HG02763 (cell line): ENCODE data around the gene SLC35A5.

Experiments used
- ATAC-seq: cut with Tn5 transposase; IDR thresholded peaks from one replicate; pipeline ENCODE4 v1.9.1; 2021; ENCODE audit warnings: mild to moderate bottlenecking, moderate library complexity; ENCODE audit not compliant: unreplicated experiment

The SLC35A5 gene

GRCh38 chr3:112569265-112569664 is 7.4 kb downstream of the SLC35A5 start:
- ATAC-seq = no peak

- ATAC-seq = no peak
These were observed 10.9 kb downstream of the SLC35A5 start for GRCh38 chr3:112572701-112573100.

- ATAC-seq = no peak
These were observed 17.4 kb downstream of the SLC35A5 start for GRCh38 chr3:112579232-112579631.

- no peak for ATAC-seq
These were observed 17.9 kb downstream of the SLC35A5 start for GRCh38 chr3:112579697-112580096.

DNA sequence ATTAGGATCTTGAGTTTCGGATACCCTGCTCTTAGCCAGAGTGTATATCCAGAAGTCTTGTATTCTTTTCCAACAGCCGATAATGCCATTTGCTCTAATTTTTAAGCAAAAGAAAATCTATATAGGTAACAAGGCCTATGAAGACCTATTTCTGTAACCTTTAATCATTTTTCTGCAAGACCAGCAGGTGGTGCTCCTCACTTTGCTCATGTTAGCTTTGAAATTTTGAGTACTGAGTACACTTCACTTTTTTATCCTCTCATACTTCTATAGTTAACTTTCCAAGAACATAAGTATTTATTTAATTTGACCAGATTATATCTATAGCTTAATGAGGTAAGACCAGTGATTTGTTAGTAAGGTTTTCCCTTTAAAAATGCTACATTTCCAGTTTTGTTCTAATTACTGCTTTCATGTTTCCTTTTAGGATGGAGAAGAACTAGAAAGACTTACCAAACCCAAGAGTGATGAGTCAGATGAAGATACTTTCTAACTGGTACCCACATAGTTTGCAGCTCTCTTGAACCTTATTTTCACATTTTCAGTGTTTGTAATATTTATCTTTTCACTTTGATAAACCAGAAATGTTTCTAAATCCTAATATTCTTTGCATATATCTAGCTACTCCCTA is 20.5 kb downstream of the SLC35A5 start:
- ATAC-seq = no peak

DNA sequence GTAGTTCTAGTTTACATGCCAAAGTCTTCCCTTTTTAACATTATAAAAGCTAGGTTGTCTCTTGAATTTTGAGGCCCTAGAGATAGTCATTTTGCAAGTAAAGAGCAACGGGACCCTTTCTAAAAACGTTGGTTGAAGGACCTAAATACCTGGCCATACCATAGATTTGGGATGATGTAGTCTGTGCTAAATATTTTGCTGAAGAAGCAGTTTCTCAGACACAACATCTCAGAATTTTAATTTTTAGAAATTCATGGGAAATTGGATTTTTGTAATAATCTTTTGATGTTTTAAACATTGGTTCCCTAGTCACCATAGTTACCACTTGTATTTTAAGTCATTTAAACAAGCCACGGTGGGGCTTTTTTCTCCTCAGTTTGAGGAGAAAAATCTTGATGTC is 21.3 kb downstream of the SLC35A5 start:
- no peak for ATAC-seq

DNA sequence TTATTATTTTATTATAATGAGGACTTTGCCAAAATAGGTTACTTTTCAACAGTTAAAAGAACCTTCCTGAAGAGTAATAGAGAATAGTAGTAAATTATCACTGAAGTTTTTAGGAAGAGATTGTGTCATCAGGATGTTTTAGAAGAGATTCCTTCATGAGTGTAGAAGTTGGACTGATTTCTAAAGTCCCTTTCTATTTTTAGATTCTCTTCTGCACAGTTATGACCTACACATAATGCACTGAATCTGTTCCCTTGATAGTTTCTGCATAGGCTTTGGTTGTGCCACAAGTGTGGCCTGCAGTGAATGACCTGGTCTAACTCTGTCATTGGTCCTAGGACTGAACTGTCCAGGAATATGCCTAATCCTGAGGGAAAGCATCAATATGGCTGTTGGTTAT is 23.9 kb downstream of the SLC35A5 start:
- ATAC-seq = no peak

GRCh38 chr3:112587336-112587735 is 25.5 kb downstream of the SLC35A5 start:
- no peak for ATAC-seq

DNA sequence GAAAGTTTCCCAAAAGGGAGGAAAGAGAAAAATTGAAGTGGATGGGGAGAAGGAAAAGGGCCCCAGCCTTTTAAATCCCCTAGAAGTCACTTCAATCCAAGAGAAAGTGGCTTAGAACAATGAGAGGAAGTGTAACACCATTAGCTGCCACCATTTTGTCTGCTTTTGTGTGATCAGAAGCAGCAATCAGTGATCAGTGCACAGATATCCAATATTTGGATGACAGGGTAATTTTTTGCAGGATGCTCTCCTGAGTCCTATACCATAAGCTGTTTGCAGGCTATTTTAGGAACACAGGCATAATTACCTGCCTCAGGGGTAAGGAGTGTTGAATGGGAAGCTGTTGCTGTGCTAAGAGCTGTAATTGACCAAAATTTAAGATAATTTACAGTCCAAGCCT is 31.4 kb downstream of the SLC35A5 start:
- ATAC-seq = no peak

DNA sequence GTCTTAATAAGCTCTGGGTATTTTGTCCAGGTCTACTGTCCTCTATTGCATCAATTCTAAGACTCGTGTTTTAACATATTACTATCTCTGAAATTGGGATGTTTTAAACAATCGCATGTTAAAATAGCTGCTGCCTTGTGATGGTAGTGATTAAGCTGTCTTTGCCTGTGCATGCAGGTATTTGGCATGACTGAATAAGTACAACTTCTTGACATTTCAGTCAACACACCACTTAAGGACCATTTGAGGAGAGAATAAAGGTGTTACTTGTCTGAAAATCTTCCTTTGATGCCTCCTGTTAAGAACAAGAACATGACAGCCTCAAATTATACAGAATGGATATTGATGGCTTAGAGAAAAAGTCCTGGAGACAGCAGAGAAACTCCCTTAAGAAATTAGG is 33.0 kb downstream of the SLC35A5 start:
- ATAC-seq = no peak

DNA sequence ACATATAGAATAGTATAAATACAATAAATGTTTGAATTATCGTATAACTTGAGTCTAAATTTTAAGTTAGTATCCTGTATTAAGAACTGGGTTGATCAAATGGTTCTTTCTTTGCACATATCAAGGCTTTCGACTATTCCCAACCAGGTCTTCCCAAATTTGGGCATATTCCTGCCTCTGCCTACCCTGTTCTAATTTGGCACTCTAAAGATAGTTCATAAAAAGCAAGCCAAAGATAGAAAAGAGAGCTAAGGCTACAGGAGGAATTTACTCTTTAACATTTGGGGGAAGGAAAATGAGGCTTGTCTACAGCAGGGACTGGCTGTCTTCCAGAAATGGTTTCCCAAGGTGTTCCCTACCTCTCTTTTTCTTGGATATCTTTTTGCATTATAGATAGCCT is 36.1 kb downstream of the SLC35A5 start:
- no peak for ATAC-seq

GRCh38 chr3:112598731-112599130 is 36.9 kb downstream of the SLC35A5 start:
- ATAC-seq = no peak

GRCh38 chr3:112602217-112602838 is 40.5 kb downstream of the SLC35A5 start:
- peak; percentile 58 for ATAC-seq

DNA sequence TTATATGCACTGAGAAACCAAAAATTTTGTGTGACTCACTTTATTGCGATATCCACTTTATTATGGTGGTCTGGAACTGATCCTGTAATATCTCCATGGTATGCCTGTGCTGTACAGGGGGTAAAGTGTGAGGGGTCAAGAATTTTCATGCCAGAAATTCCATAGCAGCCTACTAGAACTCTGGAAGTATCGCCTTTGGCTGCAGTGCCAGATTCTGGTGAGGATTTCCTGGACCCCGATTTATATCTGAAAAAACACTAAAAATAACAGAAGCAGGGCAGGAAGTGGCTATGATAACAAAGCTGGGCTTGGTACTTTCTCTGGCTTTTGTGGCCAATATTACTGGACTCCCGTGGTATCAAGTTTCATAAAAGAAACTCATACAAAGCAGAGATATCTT is 42.7 kb downstream of the SLC35A5 start:
- ATAC-seq = no peak

GRCh38 chr3:112605285-112605684 is 43.4 kb downstream of the SLC35A5 start:
- ATAC-seq = no peak

GRCh38 chr3:112606098-112606497 is 44.3 kb downstream of the SLC35A5 start:
- no peak for ATAC-seq

DNA sequence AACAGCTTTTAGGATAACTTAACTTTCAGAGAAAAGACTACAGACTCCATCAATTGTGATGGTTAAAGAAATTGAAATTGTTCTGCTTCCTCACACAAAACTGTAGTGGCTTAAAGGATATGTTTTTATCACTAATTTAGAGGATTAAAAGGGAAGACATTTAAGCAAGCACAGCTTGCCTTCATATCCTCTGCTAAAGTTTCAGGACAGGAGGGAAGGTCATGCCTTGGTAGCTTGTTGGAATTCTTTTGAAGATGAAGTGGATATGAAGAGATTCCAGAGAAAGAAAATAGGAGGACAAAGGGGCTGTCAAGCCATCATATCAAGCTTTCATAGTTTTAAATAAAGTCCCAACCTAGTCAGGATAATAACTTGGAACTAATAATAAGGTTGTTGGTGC is 46.0 kb downstream of the SLC35A5 start:
- no peak for ATAC-seq

DNA sequence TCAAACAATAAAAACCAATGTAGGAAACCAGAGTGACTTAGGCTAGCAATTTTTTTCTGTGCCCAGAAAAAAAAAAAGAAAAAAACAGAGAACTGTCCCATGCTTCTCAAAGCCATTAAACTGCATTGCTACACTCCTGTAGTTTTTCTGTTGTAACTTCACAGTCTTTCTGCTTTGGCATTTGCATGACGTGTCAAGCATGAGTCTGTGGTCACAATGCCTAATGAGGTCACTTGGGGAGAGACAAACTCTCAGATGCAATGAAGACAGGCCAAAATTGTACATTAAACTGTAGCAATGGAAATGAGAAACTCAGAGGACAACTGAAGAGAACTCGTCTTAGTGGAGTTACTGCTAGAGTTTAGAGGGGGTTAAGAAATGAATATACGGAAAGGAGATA is 48.3 kb downstream of the SLC35A5 start:
- no peak for ATAC-seq

GRCh38 chr3:112611752-112612515 is 50.1 kb downstream of the SLC35A5 start:
- ATAC-seq = no peak

- no peak for ATAC-seq
These were observed 54.3 kb downstream of the SLC35A5 start for GRCh38 chr3:112615989-112616731.

DNA sequence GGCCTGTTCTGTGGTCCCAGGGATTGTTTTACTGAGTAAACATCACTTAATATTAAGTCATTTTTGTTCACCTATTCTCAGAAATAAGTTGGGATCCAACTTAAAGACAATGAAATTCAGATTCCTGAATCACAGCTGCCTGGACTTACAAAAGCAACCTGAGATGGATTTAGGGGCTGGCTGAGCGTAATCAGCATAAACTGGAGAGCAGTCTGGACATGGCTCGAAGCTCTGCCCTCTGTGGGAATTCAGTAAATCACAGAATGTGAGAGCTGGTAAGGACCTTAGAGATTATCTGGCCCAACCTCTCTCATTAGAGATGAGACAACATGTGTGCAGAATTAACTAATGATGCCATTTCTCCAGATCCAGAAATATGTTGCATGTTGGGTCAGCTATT is 55.4 kb downstream of the SLC35A5 start:
- no peak for ATAC-seq

- ATAC-seq = no peak
These were observed 57.5 kb downstream of the SLC35A5 start for GRCh38 chr3:112619295-112619694.
